HG03139 (cell line): ENCODE data around the gene CD96.
A peak's percentile ranks its signal among the peaks of the same experiment; 100 is the strongest.
"Not testable (repeated sequence)": the region's sequence is repeated elsewhere in the genome, so short reads cannot be mapped to it uniquely, and the experiment has no call there.

Experiments used
- ATAC-seq: cut with Tn5 transposase; IDR thresholded peaks from one replicate; pipeline ENCODE4 v1.9.1; 2021; ENCODE audit not compliant: unreplicated experiment

Gene CD96

GRCh38 chr3:111617912-111618601 is 76.1 kb downstream of the CD96 start:
- ATAC-seq: no peak

- no peak for ATAC-seq
Measured at GRCh38 chr3:111618945-111619344, 76.9 kb downstream of the CD96 start.

GRCh38 chr3:111619833-111620232 is 77.8 kb downstream of the CD96 start:
- no peak for ATAC-seq

GRCh38 chr3:111621535-111621934 is 79.5 kb downstream of the CD96 start:
- ATAC-seq: no peak

GRCh38 chr3:111627092-111627491 is 85.1 kb downstream of the CD96 start:
- no peak for ATAC-seq

DNA sequence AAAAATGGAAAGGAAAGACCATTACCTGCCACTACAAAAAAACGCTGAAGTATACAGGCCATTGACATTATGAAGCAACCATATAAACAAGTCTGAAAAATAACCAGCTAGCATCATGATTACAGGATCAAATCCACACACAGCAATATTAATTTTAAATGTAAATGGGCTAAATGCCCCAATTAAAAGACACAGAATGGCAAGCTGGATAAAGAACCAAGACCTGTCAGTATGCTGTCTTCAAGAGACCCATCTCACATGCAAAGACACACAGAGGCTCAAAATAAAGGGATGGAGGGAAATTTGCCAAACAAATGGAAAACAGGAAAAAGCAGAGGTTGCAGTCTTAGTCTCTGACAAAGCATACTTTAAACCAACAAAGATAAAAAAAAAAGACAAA is 87.0 kb downstream of the CD96 start:
- not testable (repeated sequence) for ATAC-seq

- not testable (repeated sequence) for ATAC-seq
Measured at GRCh38 chr3:111630638-111631037, 88.6 kb downstream of the CD96 start.

- no peak for ATAC-seq
Measured at GRCh38 chr3:111635403-111635802, 93.4 kb downstream of the CD96 start.

- ATAC-seq: no peak
Measured at GRCh38 chr3:111636366-111636885, 94.4 kb downstream of the CD96 start.

- ATAC-seq: no peak
Measured at GRCh38 chr3:111639316-111639715, 97.3 kb downstream of the CD96 start.

- no peak for ATAC-seq
Measured at GRCh38 chr3:111648991-111649579, 107.1 kb downstream of the CD96 start.

GRCh38 chr3:111650378-111651275 is 108.6 kb downstream of the CD96 start:
- no peak for ATAC-seq

GRCh38 chr3:111652492-111653180 is 110.6 kb downstream of the CD96 start:
- no peak for ATAC-seq

- ATAC-seq: no peak
Measured at GRCh38 chr3:111653766-111654165, 111.8 kb downstream of the CD96 start.

- no peak for ATAC-seq
Measured at GRCh38 chr3:111662012-111662411, 120.0 kb downstream of the CD96 start.

DNA sequence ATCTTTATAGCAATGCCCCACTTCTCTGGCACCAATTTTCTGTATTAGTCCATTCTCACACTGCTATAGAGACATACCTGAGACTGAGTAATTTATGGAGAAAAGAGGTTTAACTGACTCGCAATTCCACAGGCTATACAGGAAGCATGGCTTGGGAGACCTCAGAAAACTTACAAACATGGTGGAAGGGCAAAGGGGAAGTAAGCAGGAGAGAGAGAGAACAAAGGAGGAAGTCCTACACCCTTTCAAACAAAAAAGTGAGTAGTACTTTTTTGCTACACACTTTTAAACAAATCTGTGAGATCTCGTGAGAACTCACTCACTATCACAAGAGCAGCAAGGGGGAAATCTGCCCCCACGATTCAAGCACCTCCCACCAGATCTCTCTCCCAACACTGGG is 120.9 kb downstream of the CD96 start:
- ATAC-seq: no peak

- ATAC-seq: no peak
Measured at GRCh38 chr3:111666041-111666735, 124.2 kb downstream of the CD96 start.

- ATAC-seq: no peak
Measured at GRCh38 chr3:111667170-111667569, 125.2 kb downstream of the CD96 start.

DNA sequence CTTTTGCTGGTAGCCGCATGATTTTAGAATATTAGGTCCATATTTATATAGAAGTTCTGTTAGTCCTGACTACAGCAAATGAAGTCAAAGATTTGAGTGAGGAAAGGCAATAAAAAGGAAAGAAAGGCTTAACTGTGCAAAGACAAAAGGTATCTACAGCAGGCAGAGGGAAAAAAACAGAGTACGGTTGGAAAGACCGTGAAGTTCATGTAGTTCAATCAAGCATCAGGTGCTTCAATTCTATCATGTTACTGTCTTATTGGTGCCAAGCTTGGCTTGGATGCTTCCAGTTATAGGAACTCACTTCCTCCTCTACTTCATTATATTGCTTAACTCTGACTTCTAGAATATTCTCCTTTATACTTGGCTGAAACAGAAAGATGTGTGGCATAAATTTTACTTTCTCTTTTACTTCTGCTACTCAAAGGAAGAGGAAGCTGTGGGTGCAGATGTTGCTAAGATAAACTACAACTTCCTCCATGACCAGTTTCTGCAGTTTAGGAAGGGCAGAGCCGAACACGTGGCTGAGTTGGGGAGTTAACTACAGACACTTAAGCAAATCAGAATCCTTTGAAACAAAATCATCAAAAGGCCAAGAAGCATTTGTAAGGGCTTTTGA is 125.7 kb downstream of the CD96 start:
- peak; percentile 98 for ATAC-seq

- no peak for ATAC-seq
Measured at GRCh38 chr3:111668326-111668725, 126.3 kb downstream of the CD96 start.
